Measurements from ENCODE around the gene CRAMP1. TPM values are rescaled to one million over a fixed set of nuclear protein-coding genes. Genes with fewer than 3 reads are reported as not detected.

CRAMP1 gene
- total RNA-seq, 2 donors from 2014 or later = 29.2 to 40.0 TPM

GRCh38 chr16:1678500-1679098 lies 66.4 kb downstream of the CRAMP1 start:
- Mint-ChIP-seq H3K4me1 (peaks cover 22% of the 10 kb centered on the region), H3K9me3 (no peaks in the 10 kb centered on the region), H3K27ac (peak overlapping the region; percentile 90), H3K36me3 (ENCODE audit: low read depth) (peaks cover 42% of the 10 kb centered on the region), H3K4me3 (peak overlapping the region; percentile 95), H3K27me3 (ENCODE audit: insufficient read depth) (no peaks in the 10 kb centered on the region)
- Histone ChIP-seq H3K27me3 (ENCODE audit: control insufficient read depth, insufficient read depth, low read length, poor library complexity, severe bottlenecking) (no peaks in the 10 kb centered on the region), H3K9ac (ENCODE audit: extremely low read depth, low read length, poor library complexity, severe bottlenecking) (peak overlapping the region; percentile 91), H3K4me3 (ENCODE audit: low read length) (peak overlapping the region; percentile 92), H3K4me1 (ENCODE audit: control insufficient read depth, insufficient read depth, low read length) (no peaks in the 10 kb centered on the region), H3K27ac (ENCODE audit: low read depth, low read length) (peak overlapping the region; percentile 48), H3K36me3 (ENCODE audit: control insufficient read depth, insufficient read depth, low read length) (peaks cover 52% of the 10 kb centered on the region), H3K9me3 (ENCODE audit: control insufficient read depth, low read length) (no peaks in the 10 kb centered on the region)
- TF ChIP-seq, protein P1, sequence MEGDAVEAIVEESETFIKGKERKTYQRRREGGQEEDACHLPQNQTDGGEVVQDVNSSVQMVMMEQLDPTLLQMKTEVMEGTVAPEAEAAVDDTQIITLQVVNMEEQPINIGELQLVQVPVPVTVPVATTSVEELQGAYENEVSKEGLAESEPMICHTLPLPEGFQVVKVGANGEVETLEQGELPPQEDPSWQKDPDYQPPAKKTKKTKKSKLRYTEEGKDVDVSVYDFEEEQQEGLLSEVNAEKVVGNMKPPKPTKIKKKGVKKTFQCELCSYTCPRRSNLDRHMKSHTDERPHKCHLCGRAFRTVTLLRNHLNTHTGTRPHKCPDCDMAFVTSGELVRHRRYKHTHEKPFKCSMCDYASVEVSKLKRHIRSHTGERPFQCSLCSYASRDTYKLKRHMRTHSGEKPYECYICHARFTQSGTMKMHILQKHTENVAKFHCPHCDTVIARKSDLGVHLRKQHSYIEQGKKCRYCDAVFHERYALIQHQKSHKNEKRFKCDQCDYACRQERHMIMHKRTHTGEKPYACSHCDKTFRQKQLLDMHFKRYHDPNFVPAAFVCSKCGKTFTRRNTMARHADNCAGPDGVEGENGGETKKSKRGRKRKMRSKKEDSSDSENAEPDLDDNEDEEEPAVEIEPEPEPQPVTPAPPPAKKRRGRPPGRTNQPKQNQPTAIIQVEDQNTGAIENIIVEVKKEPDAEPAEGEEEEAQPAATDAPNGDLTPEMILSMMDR (conservative IDR thresholded peaks at IDR 0.05) = no peak
- peak; percentile 60 for DNase-seq
- 1 to 2% methylated on average over 11 to 45 of the region's 45 CpGs for WGBS, 2 experiments (ENCODE audit: insufficient coverage in 1 of 2, insufficient read length in 1 of 2)

DNA sequence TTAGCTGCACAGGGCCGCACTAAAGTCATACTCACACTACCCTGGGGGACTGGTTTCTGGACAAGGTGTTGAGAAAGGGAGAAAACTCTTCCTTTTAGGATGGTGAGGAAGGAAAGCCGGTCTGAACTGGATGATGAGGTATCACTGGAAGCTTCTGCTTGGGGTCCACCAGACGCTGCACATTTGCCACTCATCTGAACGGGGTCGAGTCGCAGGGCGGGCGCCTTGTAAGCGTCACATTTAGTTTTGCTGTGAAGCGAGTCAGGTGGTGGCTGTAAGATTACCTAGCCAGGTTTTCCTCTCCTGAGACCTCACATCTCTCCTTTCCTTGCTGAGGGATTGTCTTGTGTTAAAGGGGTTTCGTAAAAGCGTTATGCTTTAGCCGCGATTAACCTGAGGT lies 68.2 kb downstream of the CRAMP1 start:
- H3K4me1 ChIP-seq (ENCODE audit: control insufficient read depth, insufficient read depth, low read length) = no peaks in the 10 kb centered on the region
- Mint-ChIP-seq H3K4me1 (peaks cover 22% of the 10 kb centered on the region), H3K27ac (peak overlapping the region; percentile 62), H3K4me3 (peak overlapping the region; percentile 95), H3K36me3 (ENCODE audit: low read depth) (peaks cover 39% of the 10 kb centered on the region), H3K9me3 (no peaks in the 10 kb centered on the region), H3K27me3 (ENCODE audit: insufficient read depth) (no peaks in the 10 kb centered on the region)
- peak overlapping the region; percentile 92 for H3K4me3 ChIP-seq (ENCODE audit: low read length)
- TF ChIP-seq, protein P1 (conservative IDR thresholded peaks at IDR 0.05) = no peak
- DNase-seq = peak; percentile 42
- H3K9ac ChIP-seq (ENCODE audit: extremely low read depth, low read length, poor library complexity, severe bottlenecking) = no peak overlapping the region
- peak overlapping the region; percentile 65 for H3K27ac ChIP-seq (ENCODE audit: low read depth, low read length)
- no peaks in the 10 kb centered on the region for H3K27me3 ChIP-seq (ENCODE audit: control insufficient read depth, insufficient read depth, low read length, poor library complexity, severe bottlenecking)
- H3K36me3 ChIP-seq (ENCODE audit: control insufficient read depth, insufficient read depth, low read length) = peaks cover 50% of the 10 kb centered on the region
- H3K9me3 ChIP-seq (ENCODE audit: control insufficient read depth, low read length) = no peaks in the 10 kb centered on the region
- 92 to 99% methylated on average over 8 to 14 of the region's 14 CpGs for WGBS, 2 experiments (ENCODE audit: insufficient coverage in 1 of 2, insufficient read length in 1 of 2)

DNA sequence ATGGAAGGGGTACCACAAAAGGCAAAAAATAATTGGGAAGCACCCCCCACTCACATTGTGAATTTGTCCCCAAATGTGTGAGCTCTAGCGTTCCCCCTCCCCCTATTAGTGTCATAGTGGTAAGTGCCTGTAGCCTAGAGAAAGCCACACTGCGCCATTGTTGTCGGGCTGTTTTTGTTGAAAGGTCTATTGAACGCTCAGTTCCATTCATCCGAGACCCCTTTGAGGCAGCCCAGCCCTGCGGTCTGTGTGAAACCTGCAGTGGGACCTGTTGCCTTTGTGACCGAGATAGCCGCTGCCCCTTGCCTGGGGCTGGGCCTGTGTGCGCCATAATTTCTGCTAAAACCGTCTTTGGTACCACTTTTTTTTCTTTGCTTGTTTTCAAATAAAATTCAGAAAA lies 68.9 kb downstream of the CRAMP1 start:
- Mint-ChIP-seq H3K27me3 (ENCODE audit: insufficient read depth) (no peaks in the 10 kb centered on the region), H3K27ac (peak overlapping the region; percentile 62), H3K4me1 (peaks cover 22% of the 10 kb centered on the region), H3K4me3 (peak overlapping the region; percentile 95), H3K36me3 (ENCODE audit: low read depth) (peaks cover 41% of the 10 kb centered on the region), H3K9me3 (no peaks in the 10 kb centered on the region)
- Histone ChIP-seq H3K27me3 (ENCODE audit: control insufficient read depth, insufficient read depth, low read length, poor library complexity, severe bottlenecking) (no peaks in the 10 kb centered on the region), H3K36me3 (ENCODE audit: control insufficient read depth, insufficient read depth, low read length) (peaks cover 50% of the 10 kb centered on the region), H3K4me3 (ENCODE audit: low read length) (peak overlapping the region; percentile 92), H3K27ac (ENCODE audit: low read depth, low read length) (peak overlapping the region; percentile 65), H3K9me3 (ENCODE audit: control insufficient read depth, low read length) (no peaks in the 10 kb centered on the region), H3K4me1 (ENCODE audit: control insufficient read depth, insufficient read depth, low read length) (no peaks in the 10 kb centered on the region), H3K9ac (ENCODE audit: extremely low read depth, low read length, poor library complexity, severe bottlenecking) (no peak overlapping the region)
- TF ChIP-seq, protein P1 (conservative IDR thresholded peaks at IDR 0.05) = no peak
- WGBS, 2 experiments (ENCODE audit: insufficient coverage in 1 of 2, insufficient read length in 1 of 2) = 81 to 93% methylated on average over 7 to 10 of the region's 10 CpGs
- DNase-seq = no peak
